Stimulated activated CD8-positive, alpha-beta memory T cell treated with anti-CD3 and anti-CD28 coated beads, Interleukin-4, amount 100 ng/mL, for 1 hour (primary cell): ENCODE measurements around the gene CBX2.

Experiments
- DNase-seq, 2 donors: peaks; one replicate each; pipeline ENCODE4 v3.0.0-alpha.2; 2020; ENCODE audit warnings: low read depth in 2 of 2, low spot score in 1 of 2

Gene CBX2

DNA sequence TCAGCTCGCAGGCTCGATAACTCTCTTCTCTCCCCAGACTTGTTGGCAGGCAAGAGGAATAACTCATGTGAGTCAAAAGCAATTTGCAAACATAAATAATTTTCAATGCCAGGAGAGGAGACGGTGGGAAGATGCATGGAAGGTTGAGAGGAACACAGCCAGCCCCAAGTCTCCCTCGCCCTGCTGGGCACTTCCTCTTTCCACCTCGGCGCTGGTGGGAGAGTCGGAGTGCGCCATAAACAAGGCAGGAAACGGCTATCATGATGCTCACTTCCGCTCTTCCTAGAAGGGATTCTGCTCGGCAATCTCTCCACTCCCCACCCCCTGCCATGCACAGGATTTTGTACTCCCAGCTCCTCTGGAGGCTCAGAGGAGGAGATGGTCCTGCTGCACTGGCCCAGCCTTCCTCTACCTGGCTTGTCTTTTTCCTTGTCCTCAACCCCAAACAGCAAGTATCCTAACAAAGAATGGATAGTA is 48.3 kb downstream of the CBX2 start:
- no peak for DNase-seq

DNA sequence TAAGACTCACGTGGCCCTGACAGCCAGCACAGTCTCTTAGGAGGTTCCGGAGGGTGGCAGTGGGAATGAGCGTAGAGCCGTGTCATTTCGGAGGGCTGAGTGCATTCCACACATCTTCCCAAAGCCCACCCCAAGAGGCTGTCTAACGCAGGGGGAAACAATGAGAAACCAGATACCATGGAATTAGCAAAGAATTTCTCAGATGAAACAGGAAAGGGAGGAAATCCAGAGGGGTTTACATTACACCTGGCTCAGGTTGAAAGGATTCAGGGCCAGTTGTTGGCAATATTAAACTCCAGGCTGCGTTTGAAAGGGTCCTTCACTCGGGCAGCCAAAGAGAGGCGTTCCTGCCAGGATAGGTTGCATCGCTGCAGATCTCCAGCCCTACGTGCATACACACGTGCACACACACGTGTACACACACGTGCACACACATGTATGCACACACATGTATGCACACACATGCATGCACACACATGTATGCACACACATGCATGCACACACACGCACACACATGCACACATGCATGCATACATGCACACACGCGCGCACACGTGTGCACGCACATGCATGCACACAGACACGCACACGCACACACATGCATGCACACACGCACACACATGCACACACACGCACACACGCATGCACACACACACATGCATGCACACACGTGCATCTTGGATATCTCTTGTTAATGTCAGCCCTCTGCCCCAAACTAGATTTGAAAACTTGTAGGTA is 49.1 kb downstream of the CBX2 start:
- DNase-seq, result no peak

DNA sequence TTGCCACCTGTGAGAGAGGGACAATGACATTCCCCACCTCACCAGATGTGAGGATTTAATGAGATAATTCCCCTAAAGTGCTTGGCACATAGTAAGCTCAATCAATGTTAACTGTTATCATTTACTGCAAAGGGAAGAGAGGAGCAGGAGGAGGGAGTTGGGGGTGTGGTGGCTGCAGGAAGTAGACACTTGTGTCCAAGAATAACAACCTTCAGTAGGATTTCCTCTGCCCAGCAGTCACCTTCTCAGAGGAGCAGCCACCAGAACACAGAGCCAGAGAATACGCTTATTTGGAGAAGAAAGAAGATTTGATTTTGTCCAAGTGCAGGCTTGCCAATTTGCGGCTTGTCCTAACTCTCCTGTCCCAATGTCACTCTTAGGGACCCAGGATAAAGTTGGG is 51.1 kb downstream of the CBX2 start:
- DNase-seq, result no peak

DNA sequence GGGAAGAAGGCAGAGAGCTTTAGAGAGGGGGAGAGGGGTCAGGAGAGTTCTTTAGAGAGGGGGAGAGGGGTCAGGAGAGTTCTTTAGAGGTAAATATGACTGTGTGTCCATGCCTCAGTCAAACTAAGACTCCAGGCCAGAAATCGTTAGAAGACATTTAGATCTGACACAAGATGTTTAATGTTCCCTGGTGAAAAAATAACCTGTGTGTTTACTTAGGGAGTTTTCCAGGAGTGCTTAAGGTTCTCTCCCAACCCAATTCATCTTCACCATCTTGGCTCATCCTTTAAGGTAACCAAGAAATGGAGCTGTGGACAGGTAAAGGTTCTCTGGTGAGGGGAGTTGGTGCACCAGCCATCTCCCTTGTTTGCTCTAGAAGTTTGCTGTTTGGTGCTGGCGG is 51.5 kb downstream of the CBX2 start:
- no peak for DNase-seq

DNA sequence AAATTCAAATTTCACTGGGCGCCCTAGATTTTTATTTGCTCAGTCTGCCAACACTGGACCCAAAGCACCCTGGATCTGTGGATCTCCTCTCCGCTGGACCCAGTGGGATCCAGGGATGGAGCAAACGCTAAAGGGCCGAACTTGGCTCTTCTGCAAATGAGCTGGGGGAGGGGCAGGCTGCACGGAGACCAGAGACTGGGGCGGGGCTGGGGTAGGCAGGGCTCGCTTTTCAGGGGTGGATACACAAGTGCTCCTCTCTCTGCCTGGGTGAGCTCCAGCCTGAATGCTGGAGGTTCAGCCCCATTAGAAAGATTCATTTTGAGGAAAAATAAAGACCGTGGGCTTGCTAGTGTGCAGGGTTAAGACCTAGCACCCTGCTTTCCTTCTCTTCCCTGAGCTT is 52.4 kb downstream of the CBX2 start:
- DNase-seq, result no peak

DNA sequence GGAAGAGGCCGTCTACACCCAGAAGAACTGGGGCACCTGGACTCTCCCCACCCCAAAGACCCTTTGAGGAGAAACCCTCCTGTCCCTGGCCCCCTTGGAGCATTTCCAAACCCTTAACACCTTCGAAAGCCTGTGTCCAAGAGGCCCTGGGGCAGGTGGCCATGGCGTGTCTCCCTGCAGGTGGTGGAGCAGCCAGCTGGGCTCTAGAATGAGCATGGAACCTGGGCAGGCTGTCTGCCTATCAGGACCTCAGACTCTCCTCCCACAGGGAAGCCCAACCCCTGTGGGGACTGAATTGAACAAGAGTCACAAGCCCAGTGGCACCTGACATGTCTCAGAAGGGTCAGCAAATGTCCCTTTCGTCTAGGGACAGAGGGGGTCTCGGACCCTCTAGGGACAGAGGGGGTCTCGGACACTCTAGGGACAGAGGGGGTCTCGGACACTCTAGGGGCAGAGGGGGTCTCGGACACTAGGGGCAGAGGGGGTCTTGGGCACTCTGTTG is 52.9 kb downstream of the CBX2 start:
- DNase-seq, result no peak

DNA sequence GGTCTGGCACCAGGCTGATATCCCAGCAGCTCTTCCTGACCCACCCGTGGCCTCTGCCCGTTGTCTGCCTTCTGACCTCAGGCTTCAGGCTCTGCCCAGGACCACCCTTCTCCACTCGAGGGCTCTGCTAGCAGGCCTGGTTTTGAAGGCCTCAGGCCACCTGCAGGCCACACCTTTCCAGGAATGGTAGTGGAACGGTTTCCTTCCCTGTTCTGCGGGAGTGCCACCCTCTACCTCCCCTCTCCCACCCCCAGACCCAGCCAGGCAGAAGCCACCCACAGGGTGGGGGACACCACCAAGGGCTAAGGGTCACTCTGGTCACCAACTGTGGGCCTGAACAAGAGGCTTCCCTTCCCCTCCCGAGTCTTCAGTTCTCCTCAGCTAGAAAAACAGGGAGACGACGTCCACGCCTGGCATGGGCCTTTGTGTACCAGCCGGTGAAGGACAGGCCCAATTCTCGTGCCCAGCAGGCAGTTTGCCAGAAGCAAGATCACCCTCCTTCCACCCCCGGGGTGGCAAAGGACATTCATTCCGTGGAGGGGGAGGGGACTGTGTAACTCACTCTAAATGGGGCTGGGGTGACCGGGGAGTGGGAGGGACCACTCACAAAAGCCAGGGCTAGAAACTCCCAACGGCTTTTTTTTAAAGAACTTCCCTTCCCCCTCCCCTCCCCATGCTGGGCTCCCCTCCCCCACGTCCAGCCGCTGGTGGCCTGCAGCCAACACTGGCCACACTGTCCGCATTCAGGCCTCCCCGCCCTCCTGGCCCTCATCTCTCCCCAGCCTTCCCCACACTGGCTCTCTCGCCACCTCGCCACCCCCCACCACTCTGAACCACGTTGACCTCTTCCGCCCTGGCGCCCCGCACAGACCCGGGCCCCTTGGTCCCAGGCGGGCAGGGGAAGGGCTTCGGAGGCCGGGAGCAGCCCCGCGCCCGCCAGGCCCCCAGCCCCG is 53.6 kb downstream of the CBX2 start:
- no peak for DNase-seq

DNA sequence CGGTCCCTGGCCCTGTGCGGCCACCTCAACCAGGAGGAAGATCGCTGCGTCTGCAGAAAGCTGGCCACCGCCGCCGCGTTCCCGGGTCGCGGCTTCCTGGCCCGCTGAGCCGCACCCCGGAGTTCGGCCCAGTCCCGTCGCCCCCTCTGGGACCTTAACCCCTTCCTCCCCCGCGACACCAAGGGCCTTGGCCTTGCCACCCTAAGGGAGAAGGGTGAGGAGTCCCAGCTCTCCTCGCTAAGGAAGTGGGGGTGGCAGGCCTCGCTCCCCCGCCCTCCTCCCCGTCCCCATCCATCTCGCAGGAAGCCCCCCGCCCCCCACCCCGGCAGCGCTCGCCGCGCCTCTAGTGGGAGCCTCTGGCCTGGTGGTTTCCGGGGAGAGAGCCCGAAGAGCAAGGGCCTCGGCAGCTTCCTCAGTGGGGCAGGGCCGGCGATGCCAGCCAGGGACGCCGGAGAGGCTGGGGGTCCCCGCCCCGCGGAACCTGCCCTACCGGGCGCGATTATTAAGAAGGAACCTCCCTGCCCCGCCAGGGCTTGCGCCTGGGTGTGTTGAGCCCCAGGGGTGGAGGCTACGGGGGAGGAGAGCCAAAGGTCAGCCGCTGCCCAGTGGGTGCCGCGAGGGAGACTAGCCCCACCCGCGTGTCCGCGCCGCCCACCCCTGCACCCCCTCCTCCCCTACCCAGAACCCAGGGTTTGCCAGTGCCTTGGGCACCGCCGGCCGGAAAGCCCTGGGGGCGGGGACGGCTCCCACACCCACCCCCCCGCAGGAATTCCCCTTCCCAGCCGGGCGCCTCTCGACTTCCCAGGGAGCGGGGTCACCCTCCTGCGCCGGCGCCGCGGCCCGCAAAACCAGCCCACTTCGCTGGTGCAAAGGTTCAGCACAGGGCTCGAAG is 54.5 kb downstream of the CBX2 start:
- DNase-seq, result no peak

DNA sequence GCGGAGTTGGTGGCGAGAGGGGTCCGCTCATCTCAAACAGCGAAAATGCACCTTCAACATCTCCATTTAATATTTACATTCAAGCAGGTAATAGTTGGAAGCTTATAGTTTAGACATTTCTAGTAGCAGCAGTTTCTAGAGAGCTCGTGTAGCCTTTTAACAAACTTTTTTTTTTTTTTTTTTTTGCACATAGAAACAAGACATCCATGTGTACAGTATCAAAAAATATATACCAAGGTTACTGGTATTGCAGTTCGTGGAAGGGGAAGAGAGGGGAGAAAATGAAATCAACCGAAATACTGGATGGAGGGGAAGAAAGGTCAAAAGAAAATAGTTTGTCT is 55.1 kb downstream of the CBX2 start:
- DNase-seq, result no peak

DNA sequence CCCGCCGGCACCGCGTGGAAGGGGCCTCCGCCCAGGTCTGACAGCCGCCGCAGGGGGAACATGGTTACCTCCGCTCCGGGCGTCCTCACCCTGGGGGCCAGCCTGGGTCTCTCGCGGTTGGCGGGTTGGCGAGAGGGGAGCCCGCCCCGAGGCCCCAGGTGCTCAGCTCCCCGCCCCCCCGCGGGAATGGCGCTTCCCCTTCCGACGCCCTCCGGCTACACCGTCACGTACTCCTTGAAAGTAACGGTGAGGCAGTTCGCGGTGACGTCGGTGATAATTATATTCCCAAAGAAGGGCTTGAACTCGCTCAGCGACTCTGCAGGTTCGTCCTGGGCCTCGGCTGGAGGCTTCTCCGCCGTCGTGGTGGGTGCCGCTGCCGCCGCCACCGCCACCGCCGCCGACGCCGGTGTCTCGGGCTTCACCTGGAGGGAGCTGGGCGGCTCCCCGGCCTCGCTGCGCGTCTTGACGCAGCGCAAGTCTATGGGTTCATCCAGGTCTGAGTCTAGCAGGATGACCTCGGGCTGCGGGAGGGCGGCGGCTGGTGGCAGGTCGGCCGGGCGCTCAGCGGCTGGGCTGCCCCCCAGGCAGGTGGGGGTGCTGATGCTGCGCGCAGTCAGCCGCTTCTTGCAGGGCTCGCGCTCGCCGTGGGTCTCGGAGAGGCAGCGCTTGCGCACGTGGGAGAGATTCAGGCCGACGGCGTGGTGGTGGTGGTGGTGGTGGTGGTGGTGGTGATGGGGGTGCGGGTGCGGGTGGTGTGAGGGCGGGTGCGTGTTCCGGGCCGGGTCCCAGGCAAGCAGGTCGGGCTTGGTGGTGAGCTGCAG is 56.0 kb downstream of the CBX2 start:
- no peak for DNase-seq

DNA sequence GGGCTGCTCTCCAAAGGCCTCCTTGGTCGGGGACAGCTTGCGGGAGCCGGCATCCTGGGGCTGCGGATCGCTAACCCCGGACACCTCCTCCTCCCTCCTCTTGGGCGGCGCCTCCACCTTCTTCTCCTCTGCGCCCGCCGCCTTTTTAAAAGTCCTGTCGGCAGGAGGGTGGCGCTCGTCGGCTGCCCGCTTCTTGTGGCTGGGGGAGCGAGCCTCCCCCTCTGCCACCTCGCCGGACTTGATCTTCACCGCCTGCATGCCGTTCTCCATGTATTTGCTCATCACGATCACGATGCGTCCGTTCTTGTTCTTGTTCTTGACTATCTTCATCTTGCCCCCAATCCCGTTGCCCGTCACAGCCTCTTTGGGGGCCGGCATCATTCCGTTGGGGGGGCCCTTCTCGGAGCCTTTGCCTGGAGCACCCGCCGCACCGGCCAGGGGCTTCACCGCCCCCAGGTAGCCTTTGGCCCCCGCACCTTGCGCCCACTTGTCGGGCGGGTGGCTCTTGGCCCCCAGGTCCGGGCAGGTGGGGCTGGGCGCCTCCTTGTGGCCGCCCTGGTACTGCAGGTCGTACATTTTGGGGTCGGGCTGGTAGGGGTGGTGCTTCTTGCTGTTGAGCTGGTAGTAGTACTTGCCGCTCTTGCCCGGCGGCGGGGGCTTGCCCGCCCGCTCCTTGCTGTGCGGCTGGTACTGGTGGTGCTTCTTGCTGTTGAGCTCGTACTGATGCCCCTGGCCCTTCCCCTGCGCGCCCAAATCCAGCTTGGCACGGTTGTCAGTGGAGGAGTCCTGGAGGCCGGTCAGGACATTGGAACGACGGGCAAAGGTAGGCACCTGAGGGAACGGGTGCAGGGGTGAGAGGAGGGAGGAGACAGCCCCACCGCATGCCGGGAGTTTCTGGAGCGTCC is 56.9 kb downstream of the CBX2 start:
- no peak for DNase-seq

DNA sequence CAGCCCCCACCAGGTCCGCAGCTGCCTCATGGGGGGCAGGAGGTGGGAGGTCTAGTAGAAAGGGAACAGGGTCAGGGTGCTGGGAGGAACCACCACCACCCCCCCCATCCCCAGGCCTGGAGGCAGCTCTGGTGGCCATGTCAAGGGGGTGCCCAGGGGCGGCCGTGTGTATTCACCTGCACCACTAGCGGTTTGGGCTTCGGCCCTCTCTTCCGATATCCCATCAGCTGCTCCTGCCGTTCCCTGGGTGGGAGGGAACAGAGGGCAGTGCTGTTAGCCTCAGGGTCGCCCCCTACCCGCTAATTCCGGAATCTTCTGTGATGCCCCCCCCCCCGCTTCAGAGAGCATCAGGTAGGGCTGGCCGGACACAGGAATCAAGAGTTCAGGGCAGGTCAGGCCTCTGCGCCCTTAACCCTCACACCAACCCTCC is 57.5 kb downstream of the CBX2 start:
- no peak for DNase-seq

DNA sequence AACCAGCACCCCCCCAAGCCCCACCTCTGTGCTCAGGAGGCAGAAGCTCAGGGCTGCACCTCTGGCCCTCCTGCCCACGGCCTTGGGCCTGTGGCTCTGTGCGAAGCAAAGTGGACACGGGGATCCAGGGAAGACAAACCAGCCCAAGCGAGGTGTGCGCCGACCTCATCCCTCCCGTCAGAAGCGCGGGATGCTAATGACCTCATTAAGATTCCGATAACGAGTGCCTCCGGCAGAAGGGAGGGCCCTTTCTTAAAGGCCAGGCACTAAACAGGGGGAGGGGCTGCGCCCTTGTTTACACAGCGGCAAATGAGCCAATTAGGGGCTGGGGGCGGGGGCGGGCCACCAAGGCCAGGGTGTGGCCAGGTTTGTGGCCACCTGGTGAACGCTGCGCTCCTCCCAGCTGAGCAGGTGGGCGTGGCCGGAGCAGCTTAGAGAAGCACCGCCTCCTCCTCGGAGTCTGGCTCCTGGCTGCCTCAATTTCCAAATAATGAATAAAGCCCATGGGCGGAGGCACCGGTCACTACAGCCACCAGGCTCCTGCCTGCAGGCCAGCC is 58.1 kb downstream of the CBX2 start:
- no peak for DNase-seq

DNA sequence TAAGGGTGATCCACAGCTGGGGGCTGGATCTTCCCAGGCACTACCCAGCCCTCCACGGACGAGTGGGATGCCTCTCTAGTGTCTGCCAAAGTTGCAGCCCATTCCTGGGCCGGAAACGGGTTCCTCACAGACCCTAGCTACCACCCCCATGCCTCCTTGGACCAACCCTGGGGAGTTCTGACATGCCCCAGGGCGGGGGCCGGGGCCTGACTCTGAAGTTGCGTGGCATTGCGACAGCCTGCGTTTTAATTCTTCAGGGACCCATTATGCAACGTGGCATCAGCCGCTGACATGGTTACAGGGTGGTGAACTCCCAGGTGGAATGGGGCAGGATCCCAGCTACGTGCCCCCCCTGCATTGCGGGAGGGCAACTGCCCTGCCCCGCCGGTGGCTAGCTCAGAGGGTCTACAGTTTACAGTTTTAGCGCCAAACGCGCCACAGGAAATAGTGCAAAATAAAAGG is 58.6 kb downstream of the CBX2 start:
- DNase-seq, result no peak

DNA sequence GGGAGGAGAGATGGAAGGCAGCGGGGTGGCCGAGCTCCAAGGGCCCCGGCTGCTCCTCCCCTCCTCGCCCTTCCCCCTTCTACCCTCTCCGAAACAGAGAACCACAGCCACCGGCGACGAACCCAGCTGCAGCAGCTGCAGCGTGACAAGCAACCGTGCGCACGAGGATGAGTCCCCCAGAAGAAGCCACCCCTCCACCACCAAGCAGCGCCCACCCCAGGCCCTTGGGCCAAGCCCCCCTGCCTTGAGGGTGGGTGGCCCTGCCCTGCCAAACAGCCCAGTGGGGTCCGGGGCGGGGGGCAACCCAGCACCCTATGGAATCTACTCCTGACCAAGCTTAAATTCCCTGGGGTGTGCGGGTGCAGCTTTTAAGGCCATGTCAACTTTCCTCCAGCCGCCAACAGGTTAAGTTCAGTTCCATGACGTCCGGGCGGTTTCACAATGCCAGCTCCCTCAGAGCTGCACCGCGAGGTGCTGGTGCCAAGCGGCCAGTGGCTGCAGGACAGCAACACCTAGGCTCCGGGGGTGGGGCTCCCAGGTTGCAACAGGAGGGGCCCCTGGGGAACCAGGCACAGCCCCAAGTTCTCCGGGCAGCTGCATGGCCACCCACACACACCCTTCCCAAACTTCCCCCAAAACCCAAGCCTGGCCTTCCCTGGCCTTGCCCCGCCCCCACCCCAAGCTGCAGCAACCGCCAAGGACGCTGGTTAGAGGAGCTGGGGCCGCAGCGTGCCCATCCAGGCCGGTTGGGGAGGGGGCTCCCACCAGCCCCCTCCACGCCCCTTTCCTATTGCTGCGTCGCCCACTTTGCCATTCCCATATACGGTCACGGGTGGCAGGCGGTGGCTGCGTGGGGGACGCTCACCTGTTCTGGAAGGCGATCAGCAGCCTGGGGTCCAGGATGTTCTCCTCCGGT is 59.3 kb downstream of the CBX2 start:
- DNase-seq, result no peak
